RPMI8226 (cell line): ENCODE results near the gene SLC12A9.

Source experiments
- DNase-seq: peaks from one replicate; pipeline ENCODE4 v3.0.0-alpha.2; 2015

Gene SLC12A9

GRCh38 chr7:100864263-100864845 is 11.8 kb downstream of the SLC12A9 start:
- no peak for DNase-seq

GRCh38 chr7:100865372-100865911 is 12.9 kb downstream of the SLC12A9 start:
- DNase-seq = no peak

DNA sequence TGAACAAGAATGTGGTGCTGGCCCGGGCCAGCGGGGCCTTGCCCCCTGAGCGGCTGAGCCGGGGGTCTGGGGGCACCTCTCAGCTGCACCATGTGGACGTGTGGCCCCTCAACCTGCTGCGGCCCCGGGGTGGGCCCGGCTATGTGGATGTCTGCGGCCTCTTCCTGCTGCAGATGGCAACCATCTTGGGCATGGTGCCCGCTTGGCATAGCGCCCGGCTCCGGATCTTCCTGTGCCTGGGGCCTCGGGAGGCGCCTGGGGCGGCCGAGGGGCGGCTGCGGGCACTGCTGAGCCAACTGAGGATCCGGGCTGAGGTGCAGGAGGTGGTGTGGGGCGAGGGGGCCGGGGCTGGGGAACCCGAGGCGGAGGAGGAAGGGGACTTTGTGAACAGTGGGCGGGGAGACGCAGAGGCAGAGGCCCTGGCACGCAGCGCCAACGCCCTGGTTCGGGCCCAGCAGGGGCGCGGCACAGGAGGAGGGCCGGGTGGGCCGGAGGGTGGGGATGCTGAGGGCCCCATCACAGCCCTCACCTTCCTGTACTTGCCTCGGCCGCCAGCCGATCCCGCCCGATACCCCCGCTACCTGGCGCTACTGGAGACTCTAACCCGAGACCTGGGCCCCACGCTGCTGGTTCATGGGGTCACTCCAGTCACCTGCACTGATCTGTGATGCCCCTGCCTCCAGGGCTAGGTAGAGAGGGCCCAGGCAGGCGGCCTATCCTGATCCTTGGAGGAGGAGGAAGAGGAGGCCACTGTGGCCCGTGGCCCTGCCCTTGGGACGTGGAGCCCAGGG is 13.6 kb downstream of the SLC12A9 start:
- DNase-seq = no peak

DNA sequence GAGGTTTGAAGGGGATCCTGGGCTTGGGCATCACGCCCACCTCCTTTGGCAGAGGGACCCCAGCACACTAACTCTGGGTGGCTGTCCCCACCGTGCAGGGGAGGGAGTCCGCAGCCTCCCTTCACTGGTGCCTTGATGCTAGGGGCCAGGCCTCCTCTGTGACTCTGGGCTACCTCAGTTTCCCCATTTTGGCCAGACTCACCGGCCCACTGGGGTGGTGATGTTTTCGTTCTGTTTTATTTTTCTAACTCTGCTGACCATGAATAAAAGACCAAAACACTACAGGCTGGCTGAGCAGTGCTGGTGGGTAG is 14.2 kb downstream of the SLC12A9 start:
- no peak for DNase-seq

GRCh38 chr7:100867040-100867775 is 14.7 kb downstream of the SLC12A9 start, which contains the start of gene TRIP6:
Gene TRIP6 (plus strand): TSS chr7:100867387. CDS start chr7:100867498, 111 bp downstream.
- peak; percentile 66 for DNase-seq

DNA sequence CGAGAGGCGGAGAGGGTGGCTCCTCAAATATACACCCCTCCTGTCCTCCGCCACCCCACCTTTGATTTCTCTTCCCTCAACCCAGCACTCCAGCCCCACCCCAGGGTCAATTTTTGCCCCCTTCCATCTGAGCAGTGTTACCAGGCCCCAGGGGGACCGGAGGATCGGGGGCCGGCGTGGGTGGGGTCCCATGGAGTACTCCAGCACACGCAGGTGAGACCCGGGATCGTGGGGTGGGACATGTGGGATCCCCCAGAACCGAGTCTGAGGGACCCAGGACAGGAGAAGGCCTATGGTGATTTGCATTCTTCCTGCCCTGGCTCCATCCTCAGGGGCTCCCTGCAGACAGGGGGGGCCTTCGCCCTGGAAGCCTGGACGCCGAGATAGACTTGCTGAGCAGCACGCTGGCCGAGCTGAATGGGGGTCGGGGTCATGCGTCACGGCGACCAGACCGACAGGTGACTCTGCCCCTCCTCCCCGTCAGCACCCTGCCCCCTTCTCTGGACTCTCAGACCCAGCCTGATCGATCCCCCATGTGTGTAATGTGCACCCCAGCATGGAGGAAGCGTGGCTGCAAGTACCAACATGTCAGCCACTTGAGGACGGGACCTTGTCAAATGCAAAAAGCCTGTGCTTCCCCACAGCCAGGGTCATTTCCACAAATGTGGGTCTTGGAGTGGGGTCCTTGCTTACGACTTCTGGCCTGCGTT is 15.4 kb downstream of the SLC12A9 start:
- DNase-seq = no peak

- DNase-seq = no peak
Observed at GRCh38 chr7:100873599-100874299, 21.2 kb downstream of the SLC12A9 start.

- DNase-seq = no peak
Observed at GRCh38 chr7:100874300-100874576, 21.7 kb downstream of the SLC12A9 start.

DNA sequence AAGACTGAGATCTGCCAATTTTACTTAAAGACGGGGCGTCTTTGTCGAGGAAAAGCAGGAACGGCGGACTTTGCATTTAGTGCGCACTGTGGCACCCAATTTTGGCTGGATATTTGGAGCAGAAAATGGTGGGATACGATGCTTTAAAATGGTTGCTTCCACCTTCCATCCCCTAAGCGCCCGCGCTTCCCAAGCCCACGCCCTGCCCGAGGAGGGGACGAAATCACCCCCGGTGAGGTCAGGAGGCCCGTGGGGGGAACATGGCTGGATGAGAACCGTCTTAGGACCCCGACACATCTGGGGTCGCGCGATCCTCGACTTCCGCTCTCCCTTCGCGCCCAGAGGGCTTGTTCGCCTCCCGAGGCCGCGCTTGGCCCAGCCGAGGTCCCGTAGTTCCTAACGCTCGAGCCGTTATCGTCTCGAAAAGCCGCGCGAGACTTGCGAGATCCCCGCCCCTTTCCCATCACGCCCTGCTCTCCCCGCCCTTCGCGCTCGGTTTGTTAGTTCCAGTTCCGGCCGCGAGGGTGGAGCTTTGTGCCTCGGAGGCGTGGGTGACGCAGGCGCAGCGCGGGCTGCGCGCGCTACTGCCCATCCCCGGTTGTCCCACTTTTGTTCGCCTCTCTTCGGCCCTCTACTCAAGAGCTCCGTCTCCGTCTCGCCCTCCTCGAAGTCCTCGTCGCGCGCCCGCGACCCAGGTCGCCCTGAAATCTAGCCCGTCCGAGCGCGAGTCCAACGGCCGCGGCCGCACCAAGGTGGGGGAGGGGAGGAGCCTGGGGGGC is 22.3 kb downstream of the SLC12A9 start, which contains the start of gene SRRT:
TSS of gene SRRT (plus strand) at position 527 of the 779 bp plus-strand sequence. CDS start 488 bp downstream, outside the sequence.
- DNase-seq = peak; percentile 100

DNA sequence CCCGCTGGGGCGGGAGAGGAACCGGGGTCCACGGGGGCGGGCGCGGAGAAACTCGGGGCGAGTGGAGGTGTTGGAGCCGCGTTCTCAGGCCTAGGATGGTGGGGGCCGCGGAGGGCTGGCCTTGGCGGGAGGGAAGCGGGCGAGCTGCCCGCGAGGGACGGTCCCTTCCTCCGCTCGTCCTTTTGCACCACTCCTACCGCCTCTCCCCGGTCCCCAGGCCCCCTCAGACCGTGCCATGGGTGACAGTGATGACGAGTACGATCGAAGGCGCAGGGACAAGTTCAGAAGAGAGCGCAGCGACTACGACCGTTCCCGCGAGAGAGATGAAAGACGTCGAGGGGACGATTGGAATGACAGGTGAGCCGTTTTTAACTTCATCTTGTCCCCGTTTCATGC is 22.8 kb downstream of the SLC12A9 start:
- peak; percentile 51 for DNase-seq

DNA sequence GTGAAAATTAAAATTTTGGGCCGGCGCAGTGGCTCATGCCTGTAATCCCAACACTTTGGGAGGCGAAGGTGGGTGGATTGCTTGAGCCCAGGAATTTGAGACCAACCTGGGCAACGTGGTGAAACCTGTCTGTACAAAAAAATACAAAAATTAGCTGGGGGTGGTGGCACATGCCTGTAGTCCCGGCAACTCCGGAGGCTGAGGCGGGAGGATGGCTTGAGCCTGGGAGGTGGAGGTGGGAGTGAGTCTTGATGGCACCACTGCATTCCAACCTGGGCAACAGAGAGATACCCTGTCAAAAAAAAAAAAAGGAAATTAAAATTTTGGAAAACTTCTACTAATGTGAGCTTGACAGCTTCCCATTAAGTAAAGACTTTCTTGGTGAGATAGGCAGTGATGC is 25.5 kb downstream of the SLC12A9 start:
- no peak for DNase-seq

DNA sequence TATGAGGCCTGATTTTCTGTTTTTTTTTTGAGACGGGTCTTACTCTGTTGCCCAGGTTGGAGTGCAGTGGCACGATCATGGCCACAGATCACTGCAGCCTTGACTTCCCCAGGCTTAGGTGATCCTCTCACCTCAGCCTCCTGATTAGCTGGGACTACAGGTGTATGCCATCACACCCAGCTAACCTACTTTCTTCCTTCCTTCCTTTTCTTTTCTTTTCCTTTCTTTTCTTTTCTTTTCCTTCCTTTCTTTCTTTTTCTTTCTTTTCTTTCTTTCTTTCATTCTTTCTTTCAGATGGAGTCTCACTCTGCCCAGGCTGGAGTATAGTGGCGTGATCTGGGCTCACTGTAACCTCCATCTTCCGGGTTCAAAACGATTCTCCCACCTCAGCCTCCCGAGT is 26.2 kb downstream of the SLC12A9 start:
- DNase-seq = no peak

DNA sequence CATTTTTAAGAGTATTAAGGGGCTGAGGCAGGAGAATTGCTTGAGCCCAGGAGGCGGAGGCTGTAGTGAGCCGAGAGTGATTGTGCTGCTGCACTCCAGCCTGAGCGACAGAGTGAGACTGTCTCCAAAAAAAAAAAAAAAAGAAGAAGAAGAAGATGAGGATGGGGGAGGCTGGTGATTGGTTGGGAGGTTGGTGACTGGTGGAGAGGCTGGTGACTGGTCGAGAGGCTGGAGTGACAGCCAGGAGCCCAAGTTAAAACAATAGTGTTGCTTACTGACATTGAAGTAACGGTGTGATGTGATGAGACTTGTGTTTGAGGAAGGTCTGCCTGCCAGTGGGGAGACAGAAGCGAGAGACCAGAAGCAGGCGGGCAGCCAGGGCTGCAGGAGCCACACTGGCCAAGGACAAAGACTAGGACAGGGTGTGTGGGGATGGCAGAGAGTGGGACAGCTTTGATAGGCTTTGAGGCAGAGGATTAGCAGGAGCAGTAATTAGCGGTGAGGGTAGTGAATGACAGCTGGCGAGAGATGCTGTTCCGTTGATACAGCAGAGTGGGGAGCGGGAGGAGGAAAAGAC is 27.3 kb downstream of the SLC12A9 start:
- no peak for DNase-seq

DNA sequence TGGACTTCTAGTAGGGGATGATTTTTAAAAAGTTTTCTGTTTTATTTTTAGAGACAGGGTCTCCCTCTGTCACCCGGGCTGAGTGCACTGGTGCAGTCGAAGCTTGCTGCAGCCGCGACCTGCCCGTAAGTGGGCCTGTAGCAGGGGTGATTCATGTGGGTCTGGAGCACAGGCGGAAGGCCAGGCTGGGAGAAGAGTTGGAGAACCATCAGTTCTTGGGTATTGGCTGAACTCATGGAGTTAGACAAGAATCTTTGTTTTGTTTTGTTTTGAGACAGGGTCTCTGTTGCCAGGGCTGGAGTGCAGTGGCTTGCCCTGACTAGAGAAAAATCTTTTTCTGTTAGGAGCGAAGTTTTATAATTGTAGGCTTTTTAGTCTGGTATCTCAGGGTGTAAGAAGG is 28.1 kb downstream of the SLC12A9 start:
- DNase-seq = no peak

GRCh38 chr7:100881136-100881535 is 28.6 kb downstream of the SLC12A9 start:
- DNase-seq = no peak

- DNase-seq = no peak
Observed at GRCh38 chr7:100882201-100882600, 29.7 kb downstream of the SLC12A9 start.

DNA sequence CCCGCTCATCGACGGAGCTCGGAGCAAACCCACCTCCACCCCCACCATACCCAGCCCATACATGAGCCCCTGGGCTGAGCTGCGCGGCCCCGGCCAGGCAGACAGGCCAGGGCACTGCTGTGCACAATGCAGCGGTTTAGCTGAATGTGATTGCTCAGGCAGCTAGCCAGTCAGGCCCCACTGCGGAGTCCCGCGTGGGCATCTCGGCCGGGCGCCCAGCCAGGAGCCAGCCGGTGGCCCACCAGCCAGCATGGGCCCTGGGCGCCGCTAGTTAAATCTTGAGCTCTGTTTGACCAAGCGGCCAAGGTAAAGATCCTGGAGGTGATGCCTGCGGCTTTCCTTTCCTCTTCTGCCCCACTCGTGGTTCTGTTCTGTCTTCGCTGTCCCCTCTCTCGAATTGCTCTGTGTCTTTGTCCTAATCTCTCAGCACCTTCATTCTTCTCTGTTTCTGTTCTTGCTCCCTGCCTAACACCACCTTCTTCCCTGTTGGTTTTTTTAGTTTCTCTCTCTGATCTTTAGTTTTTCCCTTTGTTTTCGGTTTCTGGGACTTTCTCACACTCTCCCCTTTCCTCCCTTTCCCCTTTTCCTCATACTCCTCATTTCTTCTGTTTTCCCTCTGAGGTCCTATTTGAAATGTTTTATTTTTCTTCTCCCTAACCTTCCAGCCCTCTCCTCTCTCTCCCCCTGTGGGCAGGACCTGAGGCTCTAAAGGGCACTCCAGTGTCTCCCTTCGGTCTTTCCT is 30.4 kb downstream of the SLC12A9 start:
- DNase-seq = no peak

GRCh38 chr7:100884736-100885439 is 32.4 kb downstream of the SLC12A9 start:
- DNase-seq = no peak

DNA sequence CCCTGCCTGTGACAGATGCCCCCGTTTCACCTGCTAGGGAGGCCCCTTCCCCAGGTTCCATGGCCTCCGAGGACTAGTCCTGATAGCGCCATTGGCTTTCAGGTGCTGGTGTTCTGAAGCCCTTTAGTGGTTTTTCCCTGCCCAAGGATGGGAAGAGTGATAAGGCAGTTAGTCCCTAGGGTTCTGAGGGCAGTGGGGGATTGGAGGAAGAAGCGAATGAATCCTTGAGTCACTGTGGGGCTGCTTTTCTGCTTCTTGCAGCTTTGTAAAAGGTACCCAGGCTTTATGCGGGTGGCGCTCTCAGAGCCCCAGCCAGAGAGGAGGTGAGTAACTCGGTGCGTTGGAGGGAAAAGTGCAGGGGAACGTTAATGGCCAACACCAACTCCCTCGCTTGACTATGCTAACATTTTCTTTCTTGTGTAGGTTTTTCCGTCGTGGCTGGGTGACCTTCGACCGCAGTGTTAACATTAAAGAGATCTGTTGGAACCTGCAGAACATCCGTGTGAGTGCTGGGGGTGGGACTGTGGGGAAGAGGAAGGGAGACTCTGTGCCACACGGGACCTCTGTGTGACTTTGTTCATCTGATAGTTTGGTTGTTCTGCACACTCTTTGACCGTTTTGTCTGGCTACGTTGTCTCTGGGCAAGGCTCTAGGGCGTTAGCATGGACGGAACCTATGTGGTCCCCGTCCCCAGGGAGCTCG is 33.1 kb downstream of the SLC12A9 start:
- no peak for DNase-seq
